RWPE2 (cell line): ENCODE measurements around the gene ELOF1.

Experiments used
- ATAC-seq: fragments of 200-7000 bp; cut with Tn5 transposase; 3 replicates; pipeline ENCODE4 v1.9.1; 2021; ENCODE audit warnings: low read depth
- DNase-seq: peaks from one replicate; pipeline ENCODE4 v3.0.0-alpha.2; 2020; ENCODE audit warnings: low spot score
- H3K27ac ChIP-seq: fragments of 450-650 bp; 2 replicates; pipeline ENCODE4 v1.5.1; 2017; ENCODE audit warnings: mild to moderate bottlenecking; ENCODE audit not compliant: poor library complexity, severe bottlenecking
- H3K27me3 ChIP-seq: fragments of 250-450 bp; sonication (Bioruptor Pico); 2 replicates; pipeline ENCODE4 v1.5.1; 2021; ENCODE audit warnings: mild to moderate bottlenecking, moderate library complexity; ENCODE audit not compliant: insufficient read depth, poor library complexity, severe bottlenecking
- H3K36me3 ChIP-seq: fragments of 250-450 bp; sonication (Bioruptor Pico); 2 replicates; pipeline ENCODE4 v1.5.1; 2020; ENCODE audit warnings: low read depth, mild to moderate bottlenecking, moderate library complexity
- H3K4me1 ChIP-seq: fragments of 250-450 bp; sonication (Bioruptor Pico); 2 replicates; pipeline ENCODE4 v1.5.1; 2021; ENCODE audit warnings: mild to moderate bottlenecking, moderate library complexity; ENCODE audit not compliant: insufficient read depth, poor library complexity, severe bottlenecking
- H3K4me3 ChIP-seq: fragments of 250-450 bp; sonication (Bioruptor Pico); 2 replicates; pipeline ENCODE4 v1.5.1; 2021; ENCODE audit warnings: mild to moderate bottlenecking, moderate library complexity; ENCODE audit not compliant: severe bottlenecking
- H3K9me3 ChIP-seq: fragments of 250-450 bp; sonication (Bioruptor Pico); 2 replicates; pipeline ENCODE4 v1.5.1; 2021; ENCODE audit warnings: mild to moderate bottlenecking, moderate library complexity; ENCODE audit not compliant: severe bottlenecking
- TF ChIP-seq, protein P1 (sequence below): fragments of 450-650 bp; IDR thresholded peaks from one replicate; pipeline ENCODE4 v1.5.1; 2017; ENCODE audit warnings: mild to moderate bottlenecking, moderate library complexity; ENCODE audit not compliant: poor library complexity, severe bottlenecking

Gene ELOF1

DNA sequence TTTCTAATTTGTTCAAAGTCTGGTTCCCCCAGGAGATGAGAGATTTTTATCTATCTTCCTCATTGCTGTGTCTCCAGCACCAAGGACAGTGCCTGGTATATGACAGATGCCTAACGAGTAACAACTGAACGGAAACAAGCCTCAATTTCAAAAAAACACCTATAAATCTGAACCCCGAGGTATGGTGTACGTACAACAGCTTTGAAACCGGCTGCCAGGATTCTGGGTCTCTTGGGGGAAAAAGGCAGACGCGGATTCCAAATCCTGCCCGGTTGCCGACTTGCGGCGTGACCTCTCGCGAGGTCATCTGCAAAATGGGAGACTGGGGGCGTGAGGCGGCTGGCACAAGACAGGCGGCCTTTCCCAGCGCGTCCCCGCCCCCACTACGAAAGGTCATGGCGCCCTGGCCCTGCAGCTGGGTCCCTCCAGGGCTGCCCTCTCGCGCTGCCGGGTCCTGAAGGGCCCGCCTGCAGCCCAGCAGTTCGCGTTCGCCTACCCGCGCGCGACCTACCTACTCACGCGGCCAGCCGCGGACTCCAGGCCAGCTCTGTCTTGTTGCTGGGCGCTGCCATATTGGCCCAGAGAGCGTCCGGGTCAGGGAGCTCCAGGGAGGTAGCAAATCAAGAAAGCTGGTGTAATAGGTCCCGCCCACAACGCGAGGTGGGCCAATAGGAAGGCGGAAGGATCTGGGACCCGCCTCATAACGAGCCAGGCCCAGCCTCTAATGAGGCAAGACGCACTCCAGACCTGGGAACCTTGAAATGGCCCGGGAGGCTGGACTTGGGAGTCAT is 30.3 kb downstream of the ELOF1 start, which contains the start of gene ECSIT:
ECSIT (minus strand) TSS at position 584 of the 791 bp plus-strand sequence. CDS start 9,964 bp downstream, outside the sequence.
- DNase-seq (peak; percentile 96), ATAC-seq (peak; percentile 93)
- H3K27me3 ChIP-seq = no peaks in the 10 kb centered on the region
- peaks cover 14% of the 10 kb centered on the region for H3K4me1 ChIP-seq
- TF ChIP-seq, protein P1, sequence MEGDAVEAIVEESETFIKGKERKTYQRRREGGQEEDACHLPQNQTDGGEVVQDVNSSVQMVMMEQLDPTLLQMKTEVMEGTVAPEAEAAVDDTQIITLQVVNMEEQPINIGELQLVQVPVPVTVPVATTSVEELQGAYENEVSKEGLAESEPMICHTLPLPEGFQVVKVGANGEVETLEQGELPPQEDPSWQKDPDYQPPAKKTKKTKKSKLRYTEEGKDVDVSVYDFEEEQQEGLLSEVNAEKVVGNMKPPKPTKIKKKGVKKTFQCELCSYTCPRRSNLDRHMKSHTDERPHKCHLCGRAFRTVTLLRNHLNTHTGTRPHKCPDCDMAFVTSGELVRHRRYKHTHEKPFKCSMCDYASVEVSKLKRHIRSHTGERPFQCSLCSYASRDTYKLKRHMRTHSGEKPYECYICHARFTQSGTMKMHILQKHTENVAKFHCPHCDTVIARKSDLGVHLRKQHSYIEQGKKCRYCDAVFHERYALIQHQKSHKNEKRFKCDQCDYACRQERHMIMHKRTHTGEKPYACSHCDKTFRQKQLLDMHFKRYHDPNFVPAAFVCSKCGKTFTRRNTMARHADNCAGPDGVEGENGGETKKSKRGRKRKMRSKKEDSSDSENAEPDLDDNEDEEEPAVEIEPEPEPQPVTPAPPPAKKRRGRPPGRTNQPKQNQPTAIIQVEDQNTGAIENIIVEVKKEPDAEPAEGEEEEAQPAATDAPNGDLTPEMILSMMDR = no peak
- no peaks in the 10 kb centered on the region for H3K9me3 ChIP-seq
- peaks cover 11% of the 10 kb centered on the region; the same call in 1 of the 2 replicates for H3K36me3 ChIP-seq
- peak within 1 kb of the TSS; percentile 75 for H3K27ac ChIP-seq
- H3K4me3 ChIP-seq = peak within 1 kb of the TSS; percentile 81

DNA sequence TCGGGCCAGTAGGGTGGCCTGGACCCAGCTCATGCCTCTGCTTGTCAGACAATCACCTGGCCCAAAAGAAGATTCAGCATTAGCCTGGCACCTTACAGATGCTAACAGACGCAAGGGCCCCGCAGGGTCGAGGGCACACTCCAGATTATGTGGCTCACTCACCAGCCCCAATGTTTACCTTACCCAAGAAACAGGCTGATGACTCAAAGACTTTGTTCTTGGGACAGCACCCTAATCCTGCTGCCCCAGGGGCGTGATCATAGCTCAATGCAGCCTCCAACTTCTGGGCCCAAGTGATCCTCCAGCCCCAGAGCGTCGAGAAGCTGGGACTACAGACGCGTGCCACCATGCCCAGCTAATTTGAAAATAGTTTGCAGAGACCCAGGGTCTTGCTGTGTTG is 39.9 kb downstream of the ELOF1 start:
- DNase-seq = no peak
- no peak overlapping the region for H3K4me3 ChIP-seq
- no peak overlapping the region for H3K27ac ChIP-seq
- H3K9me3 ChIP-seq = no peaks in the 10 kb centered on the region
- ATAC-seq = peak; percentile 53; the same call in 2 of the 3 replicates
- TF ChIP-seq, protein P1 = no peak
- H3K27me3 ChIP-seq = no peaks in the 10 kb centered on the region
- H3K4me1 ChIP-seq = no peaks in the 10 kb centered on the region
- peaks cover 18% of the 10 kb centered on the region for H3K36me3 ChIP-seq

DNA sequence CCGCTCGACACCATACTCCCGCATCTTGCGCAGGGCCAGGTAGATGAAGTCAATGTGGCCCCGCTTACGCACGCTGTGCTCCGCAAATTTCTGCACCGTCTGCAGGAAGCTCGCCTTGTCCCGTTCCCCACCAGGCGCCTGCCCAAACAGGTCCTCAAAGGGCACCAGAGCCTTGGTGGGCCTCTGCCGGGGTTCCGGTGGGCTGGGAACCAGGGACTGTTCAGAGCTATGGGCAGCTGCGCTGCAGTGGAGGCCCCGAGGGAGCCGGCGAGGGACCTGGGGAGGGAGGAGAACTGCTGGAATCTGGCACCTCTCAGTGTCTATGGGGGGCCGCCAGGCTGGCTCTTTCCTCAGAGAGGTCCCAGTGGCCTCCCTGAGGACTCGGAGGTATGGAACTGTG is 45.1 kb downstream of the ELOF1 start:
- TF ChIP-seq, protein P1 = no peak
- Histone ChIP-seq H3K27me3 (no peaks in the 10 kb centered on the region), H3K36me3 (peaks cover 10% of the 10 kb centered on the region), H3K9me3 (no peaks in the 10 kb centered on the region), H3K4me1 (no peaks in the 10 kb centered on the region), H3K27ac (no peak overlapping the region), H3K4me3 (no peak overlapping the region)
- ATAC-seq (no peak), DNase-seq (no peak)

DNA sequence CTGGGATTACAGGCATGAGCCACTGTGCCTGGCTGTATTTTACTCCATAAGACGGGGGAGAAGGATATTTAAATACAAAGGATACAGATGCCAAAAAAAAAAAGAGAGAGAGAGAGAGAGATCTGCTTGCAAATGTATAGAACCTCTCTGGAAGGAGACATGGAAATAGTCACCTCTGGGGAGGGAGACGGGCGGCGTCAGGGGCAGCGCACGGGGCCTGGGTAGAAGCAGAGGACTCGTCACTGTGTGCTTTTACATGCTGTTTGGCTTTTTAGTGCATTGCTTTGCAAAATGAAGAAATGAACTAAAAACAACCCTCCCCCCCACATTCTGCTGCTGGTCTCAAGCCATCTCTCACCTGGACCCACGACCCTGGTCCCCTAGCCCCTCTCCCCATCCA is 48.6 kb downstream of the ELOF1 start:
- H3K4me1 ChIP-seq = no peaks in the 10 kb centered on the region
- TF ChIP-seq, protein P1 = no peak
- no peak overlapping the region for H3K4me3 ChIP-seq
- H3K36me3 ChIP-seq = no peaks in the 10 kb centered on the region
- ATAC-seq (no peak), DNase-seq (no peak)
- H3K27me3 ChIP-seq = no peaks in the 10 kb centered on the region
- H3K9me3 ChIP-seq = no peaks in the 10 kb centered on the region
- H3K27ac ChIP-seq = no peak overlapping the region
